GM12878 (cell line): ENCODE measurements around the gene SNAP29. TPM values are rescaled to one million over a fixed set of nuclear protein-coding genes. Genes with fewer than 3 reads are reported as not detected.

Experiments
- ATAC-seq: fragments of 200-7000 bp; cut with Tn5 transposase; 3 replicates; pipeline ENCODE4 v1.9.1; 2020; ENCODE audit warnings: mild to moderate bottlenecking, moderate library complexity
- BruUV-seq: library from RNA; stranded (reverse); fragments of 400-500 nt; replicated peaks from 2 replicates; lab custom pipeline; 2021; lab: Mats Ljungman, UMichigan
- CTCF ChIA-PET: fragments of 300-600 bp; sonication (Branson Sonifier 250); formaldehyde crosslinking; extraction: SDS; loops from one replicate; lab custom pipeline; 2021; ENCODE audit warnings: inconsistent platforms; lab: Yijun Ruan, JAX
- POLR2A ChIA-PET: fragments of 350-600 bp; formaldehyde crosslinking; extraction: SDS; loops from one replicate; lab custom pipeline; 2021; ENCODE audit warnings: inconsistent platforms; lab: Charles Lee
- RAD21 ChIA-PET: fragments of 300-600 bp; sonication (Branson Sonifier 250); formaldehyde crosslinking; loops from one replicate; lab custom pipeline; 2023; ENCODE audit warnings: antibody characterized with exemption; ENCODE audit not compliant: unreplicated experiment; lab: Charles Lee
- SMC1A ChIA-PET: fragments of 300-600 bp; sonication (Branson Sonifier 250); formaldehyde crosslinking; loops from one replicate; lab custom pipeline; 2023; ENCODE audit not compliant: unreplicated experiment, uncharacterized antibody; lab: Charles Lee
- DNase-seq: peaks from one replicate; pipeline ENCODE4 v3.0.0-alpha.2; 2011; ENCODE audit warnings: low read depth, low spot score
- FAIRE-seq: peaks from 3 replicates; lab custom pipeline; 2011; peaks lifted over from hg19 to GRCh38; lab: Jason Lieb, UNC
- H2AFZ ChIP-seq: 2 replicates; pipeline ENCODE4 v1.6.0; 2011; ENCODE audit warnings: low read depth, low read length, control low read depth; ENCODE audit not compliant: control insufficient read depth
- H3K27ac ChIP-seq: 2 replicates; pipeline ENCODE4 v1.5.1; 2011; ENCODE audit warnings: control low read depth; ENCODE audit not compliant: control insufficient read depth, insufficient read depth
- H3K27me3 ChIP-seq, 2 experiments: replicated peaks in 1 of 2; 2 replicates each; pipeline versions ENCODE4 v1.6.0 to v1.6.1; 2011; ENCODE audit warnings: low read length in 1 of 2; ENCODE audit not compliant: control insufficient read depth in 2 of 2, insufficient read depth in 2 of 2
- H3K36me3 ChIP-seq, 2 experiments: 2 replicates each; pipeline ENCODE4 v1.5.1; 2011; ENCODE audit warnings: low read length in 1 of 2; ENCODE audit not compliant: control insufficient read depth in 2 of 2, insufficient read depth in 2 of 2
- H3K4me1 ChIP-seq: 2 replicates; pipeline ENCODE4 v1.6.1; 2011; ENCODE audit warnings: mild to moderate bottlenecking, low read length, moderate library complexity, mixed read lengths; ENCODE audit not compliant: control insufficient read depth, insufficient read depth
- H3K4me2 ChIP-seq: 2 replicates; pipeline ENCODE4 v1.6.0; 2011; ENCODE audit warnings: control low read depth; ENCODE audit not compliant: control insufficient read depth, insufficient read depth
- H3K4me3 ChIP-seq: fragments of 200-600 bp; sonication (generic); 2 replicates; pipeline ENCODE4 v1.5.1; 2016
- H3K79me2 ChIP-seq: 2 replicates; pipeline ENCODE4 v1.6.0; 2011; ENCODE audit warnings: low read length; ENCODE audit not compliant: control insufficient read depth, insufficient read depth
- H3K9ac ChIP-seq: 2 replicates; pipeline ENCODE4 v1.8.0; 2011; ENCODE audit warnings: low read length, control low read depth, mixed read lengths; ENCODE audit not compliant: control insufficient read depth, insufficient read depth
- H3K9me3 ChIP-seq: replicated peaks from 3 replicates; pipeline ENCODE4 v1.5.1; 2011; ENCODE audit warnings: mild to moderate bottlenecking, low read length; ENCODE audit not compliant: control insufficient read depth, insufficient read depth
- H4K20me1 ChIP-seq: 2 replicates; pipeline ENCODE4 v1.6.0; 2011; ENCODE audit not compliant: control insufficient read depth, insufficient read depth
- BHLHE40 ChIP-seq, 2 experiments: fragments of 450-650 bp in 1 of 2; IDR thresholded peaks; 2 replicates each; pipeline ENCODE4 v1.6.1; 2011 to 2017; ENCODE audit warnings: low read depth in 2 of 2, borderline replicate concordance in 1 of 2, improper control_type of control experiment in 1 of 2, low read length in 1 of 2, mild to moderate bottlenecking in 1 of 2
- BRCA1 ChIP-seq: IDR thresholded peaks from 2 replicates; pipeline ENCODE4 v1.6.1; 2011; ENCODE audit warnings: low read depth, low read length, improper control_type of control experiment
- CHD2 ChIP-seq: IDR thresholded peaks from 2 replicates; pipeline ENCODE4 v1.6.1; 2011; ENCODE audit warnings: low read depth, low read length, improper control_type of control experiment, borderline replicate concordance
- CREM ChIP-seq: IDR thresholded peaks from 2 replicates; pipeline ENCODE4 v1.6.1; 2014; ENCODE audit warnings: antibody characterized with exemption, low read depth
- FOS ChIP-seq: IDR thresholded peaks from 3 replicates; pipeline ENCODE4 v1.6.1; 2011; ENCODE audit warnings: borderline replicate concordance; ENCODE audit not compliant: insufficient read length; ENCODE audit errors: extremely low read depth
- KLF5 ChIP-seq: fragments of 450-650 bp; IDR thresholded peaks from 2 replicates; pipeline ENCODE4 v1.6.1; 2014; ENCODE audit warnings: mild to moderate bottlenecking; ENCODE audit not compliant: partially characterized antibody
- MEF2A ChIP-seq: IDR thresholded peaks from 2 replicates; pipeline ENCODE4 v1.6.1; 2011; ENCODE audit warnings: low read depth, mild to moderate bottlenecking, low read length, moderate library complexity; ENCODE audit not compliant: insufficient read depth
- MYC ChIP-seq: IDR thresholded peaks from 2 replicates; pipeline ENCODE4 v1.6.1; 2011; ENCODE audit warnings: mild to moderate bottlenecking, low read length, moderate library complexity, inconsistent platforms; ENCODE audit not compliant: insufficient read depth, insufficient replicate concordance, insufficient read length, severe bottlenecking
- NFYB ChIP-seq: IDR thresholded peaks from 2 replicates; pipeline ENCODE4 v1.6.1; 2011; ENCODE audit warnings: low read depth, mild to moderate bottlenecking, low read length, improper control_type of control experiment, moderate library complexity; ENCODE audit not compliant: insufficient read depth
- NR2C2 ChIP-seq: IDR thresholded peaks from 2 replicates; pipeline ENCODE4 v1.6.1; 2011; ENCODE audit warnings: borderline replicate concordance, low read depth; ENCODE audit not compliant: control insufficient read depth, insufficient read length
- POLR2AphosphoS5 ChIP-seq: IDR thresholded peaks from 2 replicates; pipeline ENCODE4 v1.6.1; 2011; ENCODE audit warnings: mild to moderate bottlenecking, low read length, inconsistent platforms
- STAT1 ChIP-seq: fragments of 450-650 bp; conservative IDR thresholded peaks from 2 replicates; pipeline ENCODE4 v1.6.1; 2014; ENCODE audit warnings: antibody characterized with exemption, mild to moderate bottlenecking
- SUPT20H ChIP-seq: IDR thresholded peaks from 2 replicates; pipeline ENCODE4 v1.6.1; 2011; ENCODE audit warnings: low read depth, mild to moderate bottlenecking, low read length, moderate library complexity, borderline replicate concordance; ENCODE audit not compliant: control insufficient read depth
- WGBS: methylation state at CpG from one replicate; pipeline ENCODE4 v1.1.6; 2016; ENCODE audit warnings: low lambda C conversion rate; ENCODE audit not compliant: insufficient replicate concordance, insufficient coverage; ENCODE audit errors: missing lambda C conversion rate; 5-methylcytosine and 5-hydroxymethylcytosine counted together
- in situ Hi-C: fragments of 300-500 bp; cut with MboI; formaldehyde crosslinking; loops from 9 replicates; pipeline ENCODE4 v1.14.3; 2018; ENCODE audit warnings: mixed read lengths
- intact Hi-C: fragments of 100-400 bp; cut with micrococcal nuclease; formaldehyde crosslinking; loops from one replicate; pipeline ENCODE4 v1.14.2; 2022; ENCODE audit not compliant: unreplicated experiment
- polyA plus RNA-seq, 11 experiments: library from polyadenylated mRNA; depleted of rRNA in 4 of 11; unstranded in 6 of 11; stranded (reverse) in 5 of 11; fragments of >200 nt; fragmentation: Nextera tagmentation in 4 of 11; fragmentation: Illumina TruSeq in 1 of 11; extraction: Ambion mirVana in 4 of 11; extraction: Trizol in 1 of 11; gene quantifications; 1 replicate in 1 of 11; 2 replicates in 10 of 11; pipeline versions ENCODE4 v1.2.1 to v1.2.3, GENCODE V29; 2011 to 2016; ENCODE audit warnings: inconsistent platforms in 2 of 11, missing spikeins in 2 of 11, low read depth in 1 of 11
- total RNA-seq, 4 experiments: library from RNA; depleted of rRNA in 3 of 4; stranded (reverse); fragments of >200 nt in 3 of 4; fragmentation: Illumina TruSeq in 1 of 4; extraction: Trizol in 1 of 4; gene quantifications; 2 replicates each; pipeline versions ENCODE4 v1.2.1 to v1.2.3, GENCODE V29; 2013 to 2021
- TF ChIP-seq, protein P1 (sequence below): fragments of 450-650 bp; IDR thresholded peaks from 2 replicates; pipeline ENCODE4 v1.6.1; 2018; ENCODE audit warnings: borderline replicate concordance, mild to moderate bottlenecking; ENCODE audit not compliant: partially characterized antibody

The SNAP29 gene
- total and polyA plus RNA-seq, 10 of the 15 experiments (the other 5 are each of a cell fraction or from before 2014, with no cell fraction given) = 4.7 to 45.7 (median 27.9) TPM

DNA sequence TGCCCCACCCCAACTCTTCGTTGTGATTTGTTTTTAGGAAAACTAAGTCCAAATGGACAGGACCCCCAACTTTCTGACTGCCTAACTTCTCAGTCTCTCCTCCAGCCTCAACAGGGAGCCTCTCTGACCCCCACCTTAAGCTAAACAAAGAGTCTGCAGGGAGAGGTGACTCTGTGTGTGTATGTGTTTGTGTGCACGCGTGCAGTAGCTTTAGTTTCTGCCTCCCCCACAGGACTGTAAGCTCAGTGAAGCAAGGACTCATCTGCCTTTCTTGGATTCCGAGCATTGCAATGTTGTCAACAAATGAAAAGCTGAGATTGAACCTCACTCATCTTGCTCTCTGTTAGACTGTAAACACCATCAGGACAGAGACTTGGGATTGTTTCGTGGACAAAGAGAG, 7.9 kb downstream of the SNAP29 start:
- DNase-seq = no peak
- Histone ChIP-seq H3K36me3 (peaks cover 0 to 6% of the 10 kb centered on the region in 2 experiments; a peak in 2 of 4 replicates), H4K20me1 (no peaks in the 10 kb centered on the region), H2AFZ (no peak overlapping the region), H3K79me2 (no peaks in the 10 kb centered on the region), H3K4me3 (no peak overlapping the region), H3K9ac (no peak overlapping the region), H3K4me1 (no peaks in the 10 kb centered on the region), H3K4me2 (no peak overlapping the region), H3K27me3 (no peaks in the 10 kb centered on the region), H3K9me3 (no peaks in the 10 kb centered on the region)
- intact Hi-C loops (no loop called here), in situ Hi-C loops (loop anchor here (10.0 kb wide), 1 partner anchor 48 kb away; the partner anchor contains the start of gene CRKL)
- BruUV-seq = no TSS peak
- FAIRE-seq = no peak
- POLR2A ChIA-PET = no interaction called here
- no peak for ATAC-seq
- TF ChIP-seq SUPT20H (no peak), NR2C2 (no peak), BRCA1 (no peak), KLF5 (no peak), MEF2A (no peak), NFYB (no peak), POLR2AphosphoS5 (no peak), CHD2 (no peak), MYC (no peak), BHLHE40 (IDR thresholded peaks at IDR 0.05; ENCODE audit: borderline replicate concordance in 1 of 2, low read depth in 2 of 2, low read length in 1 of 2) (no peak), FOS (no peak), STAT1 (no peak), CREM (no peak)
- TF ChIP-seq, protein P1, sequence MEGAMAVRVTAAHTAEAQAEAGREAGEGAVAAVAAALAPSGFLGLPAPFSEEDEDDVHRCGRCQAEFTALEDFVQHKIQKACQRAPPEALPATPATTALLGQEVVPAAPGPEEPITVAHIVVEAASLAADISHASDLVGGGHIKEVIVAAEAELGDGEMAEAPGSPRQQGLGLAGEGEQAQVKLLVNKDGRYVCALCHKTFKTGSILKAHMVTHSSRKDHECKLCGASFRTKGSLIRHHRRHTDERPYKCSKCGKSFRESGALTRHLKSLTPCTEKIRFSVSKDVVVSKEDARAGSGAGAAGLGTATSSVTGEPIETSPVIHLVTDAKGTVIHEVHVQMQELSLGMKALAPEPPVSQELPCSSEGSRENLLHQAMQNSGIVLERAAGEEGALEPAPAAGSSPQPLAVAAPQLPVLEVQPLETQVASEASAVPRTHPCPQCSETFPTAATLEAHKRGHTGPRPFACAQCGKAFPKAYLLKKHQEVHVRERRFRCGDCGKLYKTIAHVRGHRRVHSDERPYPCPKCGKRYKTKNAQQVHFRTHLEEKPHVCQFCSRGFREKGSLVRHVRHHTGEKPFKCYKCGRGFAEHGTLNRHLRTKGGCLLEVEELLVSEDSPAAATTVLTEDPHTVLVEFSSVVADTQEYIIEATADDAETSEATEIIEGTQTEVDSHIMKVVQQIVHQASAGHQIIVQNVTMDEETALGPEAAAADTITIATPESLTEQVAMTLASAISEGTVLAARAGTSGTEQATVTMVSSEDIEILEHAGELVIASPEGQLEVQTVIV = no peak
- TF ChIP-seq, all 136 proteins: peak for 0
- ChIA-PET SMC1A (interaction anchor here (1.4 kb wide), 1 partner anchor 7 kb away, joined by 4 read pairs; the partner anchor contains the start of gene SNAP29), CTCF (no interaction called here), RAD21 (no interaction called here)
- 97% methylated on average over 5 of the region's 5 CpGs for WGBS
- H3K27ac ChIP-seq = no peak overlapping the region
